ENCODE data around the gene UBE2J2. TPM values are rescaled to one million over a fixed set of nuclear protein-coding genes. Genes with fewer than 3 reads are reported as not detected.

The UBE2J2 gene
- total RNA-seq, 1 donor from 2014 or later, result 89.9 TPM

- ChIA-PET CTCF (interaction anchor here (2.1 kb wide), 1 partner anchor 115 kb away, joined by 12 read pairs; no protein-coding TSS in a partner anchor), POLR2A (interaction anchor here (1.5 kb wide), 1 partner anchor 115 kb away, joined by 6 read pairs; no protein-coding TSS in a partner anchor)
- H3K4me1 Mint-ChIP-seq, result peaks cover 30% of the 10 kb centered on the region
- peaks cover 18% of the 10 kb centered on the region for H3K36me3 Mint-ChIP-seq (ENCODE audit: low read depth)
- intact Hi-C loops (cut with micrococcal nuclease), result no loop called here
- DNase-seq, result no peak
- TF ChIP-seq CTCF (IDR thresholded peaks at IDR 0.05), result no peak
- no peak overlapping the region for H3K27ac Mint-ChIP-seq
- H3K9me3 Mint-ChIP-seq, result no peaks in the 10 kb centered on the region
- ATAC-seq (ENCODE audit: low read depth), result no peak
- H3K27me3 Mint-ChIP-seq, result no peaks in the 10 kb centered on the region
- peak overlapping the region; percentile 32 for H3K4me3 Mint-ChIP-seq
Measured at GRCh38 chr1:1236945-1237873, 36.4 kb downstream of the UBE2J2 start.

- peaks cover 30% of the 10 kb centered on the region for H3K4me1 Mint-ChIP-seq
- no peak for DNase-seq
- H3K27ac Mint-ChIP-seq, result no peak overlapping the region
- no peaks in the 10 kb centered on the region for H3K9me3 Mint-ChIP-seq
- ChIA-PET POLR2A (interaction anchor here (0.7 kb wide), 1 partner anchor 65 kb away, joined by 3 read pairs; no protein-coding TSS in a partner anchor), CTCF (no interaction called here)
- no peaks in the 10 kb centered on the region for H3K27me3 Mint-ChIP-seq
- no peak for ATAC-seq (ENCODE audit: low read depth)
- intact Hi-C loops (cut with micrococcal nuclease), result no loop called here
- no peak for TF ChIP-seq CTCF (IDR thresholded peaks at IDR 0.05)
- H3K4me3 Mint-ChIP-seq, result no peak overlapping the region
- peaks cover 19% of the 10 kb centered on the region for H3K36me3 Mint-ChIP-seq (ENCODE audit: low read depth)
Measured at GRCh38 chr1:1236176-1236763, 37.4 kb downstream of the UBE2J2 start.

GRCh38 chr1:1235016-1235744, 38.5 kb downstream of the UBE2J2 start:
- ChIA-PET POLR2A (interaction anchor here (0.6 to 0.7 kb wide), 2 partner anchors 35 to 64 kb away, joined by 3 to 8 read pairs; no protein-coding TSS in a partner anchor), CTCF (no interaction called here)
- no peaks in the 10 kb centered on the region for H3K27me3 Mint-ChIP-seq
- peaks cover 39% of the 10 kb centered on the region for H3K4me1 Mint-ChIP-seq
- TF ChIP-seq CTCF (IDR thresholded peaks at IDR 0.05), result no peak
- ATAC-seq (ENCODE audit: low read depth) (no peak), DNase-seq (no peak)
- no peak overlapping the region for H3K27ac Mint-ChIP-seq
- H3K9me3 Mint-ChIP-seq, result no peaks in the 10 kb centered on the region
- intact Hi-C loops (cut with micrococcal nuclease), result no loop called here
- H3K4me3 Mint-ChIP-seq, result no peak overlapping the region
- H3K36me3 Mint-ChIP-seq (ENCODE audit: low read depth), result peaks cover 21% of the 10 kb centered on the region

GRCh38 chr1:1234180-1234808, 39.4 kb downstream of the UBE2J2 start:
- no peaks in the 10 kb centered on the region for H3K27me3 Mint-ChIP-seq
- no peak overlapping the region for H3K27ac Mint-ChIP-seq
- H3K9me3 Mint-ChIP-seq, result no peaks in the 10 kb centered on the region
- TF ChIP-seq CTCF (IDR thresholded peaks at IDR 0.05), result no peak
- intact Hi-C loops (cut with micrococcal nuclease), result loop anchor here (5.0 kb wide), 1 partner anchor 92 kb away; no protein-coding TSS in a partner anchor
- ATAC-seq (ENCODE audit: low read depth), result no peak
- peaks cover 28% of the 10 kb centered on the region for H3K36me3 Mint-ChIP-seq (ENCODE audit: low read depth)
- peaks cover 48% of the 10 kb centered on the region for H3K4me1 Mint-ChIP-seq
- DNase-seq, result no peak
- CTCF ChIA-PET, result no interaction called here
- POLR2A ChIA-PET, result interaction anchor here (0.6 kb wide), 1 partner anchor 67 kb away, joined by 5 read pairs; no protein-coding TSS in a partner anchor
- peak overlapping the region; percentile 56 for H3K4me3 Mint-ChIP-seq

Measured in activated B cell treated with CpG ODN at 0.5 μM for 24 hours (primary cell).